Keratinocyte (primary cell): ENCODE measurements around the gene TRPV4.

Experiments used
- CTCF ChIP-seq, 3 experiments: IDR thresholded peaks in 1 of 3; conservative IDR thresholded peaks in 1 of 3; optimal IDR thresholded peaks in 1 of 3; 2 replicates in 2 of 3; 3 replicates in 1 of 3; pipeline versions ENCODE3 to v1.5.1; 2011; ENCODE audit warnings: low read length in 3 of 3, mild to moderate bottlenecking in 3 of 3, moderate library complexity in 2 of 3, control low read depth in 1 of 3, inconsistent platforms in 1 of 3; ENCODE audit not compliant: insufficient read depth in 2 of 3; ENCODE audit errors: extremely low read depth in 1 of 3
- EZH2 ChIP-seq: IDR thresholded peaks from one replicate; pipeline ENCODE4 v1.6.1; 2012; ENCODE audit warnings: inconsistent platforms, mild to moderate bottlenecking, low read length, moderate library complexity

GRCh38 chr12:109738878-109739665 lies 94.1 kb downstream of the TRPV4 start:
- TF ChIP-seq CTCF (optimal IDR thresholded peaks at IDR 0.05 in 1 of 3, IDR thresholded peaks at IDR 0.05 in 1 of 3, conservative IDR thresholded peaks at IDR 0.05 in 1 of 3; ENCODE audit: extremely low read depth in 1 of 3, insufficient read depth in 2 of 3, low read length in 3 of 3) = no peak
- TF ChIP-seq EZH2 = no peak
